ENCODE results near the gene ANO1.

Gene ANO1

DNA sequence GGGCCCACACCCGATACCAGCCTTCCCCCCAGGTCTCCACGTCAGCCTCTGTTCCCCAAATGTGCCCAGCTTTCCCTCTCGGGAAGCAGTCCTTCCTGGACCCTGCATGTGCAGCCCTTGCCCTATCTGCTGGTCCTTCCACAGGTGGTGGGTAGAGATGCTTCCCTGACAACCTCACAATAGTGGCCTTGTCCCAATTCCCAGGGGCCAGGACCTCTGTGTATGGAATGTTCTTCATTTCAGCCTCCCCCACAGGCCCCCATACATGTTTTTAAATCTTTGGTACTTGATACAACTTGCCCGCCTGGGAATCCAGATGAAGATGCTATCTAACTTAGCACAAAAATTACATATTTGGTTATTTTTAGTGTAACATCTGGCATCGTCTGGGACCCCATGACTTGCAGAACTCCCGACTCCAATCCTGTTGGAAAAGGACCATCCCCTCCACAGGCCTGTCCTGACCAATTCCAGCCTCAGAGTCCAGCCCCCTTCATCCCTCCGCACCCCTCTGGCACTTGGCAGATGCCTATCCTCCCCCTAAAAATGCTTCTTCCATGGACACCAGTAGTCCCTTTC, 39.5 kb downstream of the ANO1 start:
- H3K9me3 ChIP-seq (replicated peaks; ENCODE audit: insufficient read depth, low read length) = no peaks in the 10 kb centered on the region
- no peaks in the 10 kb centered on the region for H3K79me2 ChIP-seq (ENCODE audit: low read length)
- H4K20me1 ChIP-seq (ENCODE audit: insufficient read depth, low read length) = no peaks in the 10 kb centered on the region
- no peak for TF ChIP-seq EZH2 (optimal IDR thresholded peaks at IDR 0.05; ENCODE audit: low read depth, low read length)
- TF ChIP-seq, protein P1, sequence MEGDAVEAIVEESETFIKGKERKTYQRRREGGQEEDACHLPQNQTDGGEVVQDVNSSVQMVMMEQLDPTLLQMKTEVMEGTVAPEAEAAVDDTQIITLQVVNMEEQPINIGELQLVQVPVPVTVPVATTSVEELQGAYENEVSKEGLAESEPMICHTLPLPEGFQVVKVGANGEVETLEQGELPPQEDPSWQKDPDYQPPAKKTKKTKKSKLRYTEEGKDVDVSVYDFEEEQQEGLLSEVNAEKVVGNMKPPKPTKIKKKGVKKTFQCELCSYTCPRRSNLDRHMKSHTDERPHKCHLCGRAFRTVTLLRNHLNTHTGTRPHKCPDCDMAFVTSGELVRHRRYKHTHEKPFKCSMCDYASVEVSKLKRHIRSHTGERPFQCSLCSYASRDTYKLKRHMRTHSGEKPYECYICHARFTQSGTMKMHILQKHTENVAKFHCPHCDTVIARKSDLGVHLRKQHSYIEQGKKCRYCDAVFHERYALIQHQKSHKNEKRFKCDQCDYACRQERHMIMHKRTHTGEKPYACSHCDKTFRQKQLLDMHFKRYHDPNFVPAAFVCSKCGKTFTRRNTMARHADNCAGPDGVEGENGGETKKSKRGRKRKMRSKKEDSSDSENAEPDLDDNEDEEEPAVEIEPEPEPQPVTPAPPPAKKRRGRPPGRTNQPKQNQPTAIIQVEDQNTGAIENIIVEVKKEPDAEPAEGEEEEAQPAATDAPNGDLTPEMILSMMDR (IDR thresholded peaks at IDR 0.05; ENCODE audit: low read length) = no peak
- TF ChIP-seq EZH2phosphoT487 (IDR thresholded peaks at IDR 0.05; ENCODE audit: low read length) = no peak
- H3K27ac ChIP-seq (ENCODE audit: low read length) = no peak overlapping the region
- H3K4me2 ChIP-seq (ENCODE audit: low read depth, low read length) = no peak overlapping the region
- H3K4me3 ChIP-seq (ENCODE audit: low read length) = no peak overlapping the region
- H3K4me1 ChIP-seq (ENCODE audit: low read length) = no peaks in the 10 kb centered on the region
- H3K36me3 ChIP-seq (replicated peaks; ENCODE audit: insufficient read depth, low read length) = no peaks in the 10 kb centered on the region
- H3K9me2 ChIP-seq (replicated peaks; ENCODE audit: insufficient read depth, low read length) = no peaks in the 10 kb centered on the region
- no peaks in the 10 kb centered on the region for H3F3A ChIP-seq (ENCODE audit: insufficient read depth, low read length)
- DNase-seq = no peak
- H2AFZ ChIP-seq (ENCODE audit: low read length) = no peak overlapping the region
- H3K9ac ChIP-seq (ENCODE audit: low read length) = no peak overlapping the region
- H3K27me3 ChIP-seq (replicated peaks; ENCODE audit: insufficient read depth, low read length) = peaks cover 75% of the 10 kb centered on the region

DNA sequence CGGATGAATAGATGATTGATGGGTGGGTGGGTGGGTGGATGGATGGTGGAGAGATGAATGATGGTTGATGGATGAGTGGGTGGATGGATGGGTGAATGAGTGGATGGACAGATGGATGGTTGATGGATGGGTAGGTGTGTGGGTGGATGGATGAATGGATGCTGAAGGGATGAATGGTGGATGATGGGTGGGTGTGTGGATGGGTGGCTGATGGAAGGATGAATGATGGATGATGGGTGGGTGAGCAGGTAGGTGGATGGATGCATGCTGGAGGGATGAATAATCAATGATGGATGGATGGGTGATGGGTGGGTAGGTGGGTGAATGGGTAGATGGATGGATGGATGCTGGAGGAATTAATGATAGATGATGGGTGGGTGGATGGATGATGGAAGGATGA, 40.5 kb downstream of the ANO1 start:
- Histone ChIP-seq H3K9ac (ENCODE audit: low read length) (no peak overlapping the region), H3K4me2 (ENCODE audit: low read depth, low read length) (no peak overlapping the region), H3K27me3 (replicated peaks; ENCODE audit: insufficient read depth, low read length) (peaks cover 75% of the 10 kb centered on the region), H3K4me1 (ENCODE audit: low read length) (no peaks in the 10 kb centered on the region), H4K20me1 (ENCODE audit: insufficient read depth, low read length) (no peaks in the 10 kb centered on the region), H3K9me3 (replicated peaks; ENCODE audit: insufficient read depth, low read length) (no peaks in the 10 kb centered on the region), H3F3A (ENCODE audit: insufficient read depth, low read length) (no peaks in the 10 kb centered on the region), H3K27ac (ENCODE audit: low read length) (no peak overlapping the region), H3K4me3 (ENCODE audit: low read length) (no peak overlapping the region), H3K9me2 (replicated peaks; ENCODE audit: insufficient read depth, low read length) (no peaks in the 10 kb centered on the region), H2AFZ (ENCODE audit: low read length) (no peak overlapping the region), H3K79me2 (ENCODE audit: low read length) (no peaks in the 10 kb centered on the region), H3K36me3 (replicated peaks; ENCODE audit: insufficient read depth, low read length) (no peaks in the 10 kb centered on the region)
- DNase-seq = no peak
- no peak for TF ChIP-seq EZH2phosphoT487 (IDR thresholded peaks at IDR 0.05; ENCODE audit: low read length)
- TF ChIP-seq EZH2 (optimal IDR thresholded peaks at IDR 0.05; ENCODE audit: low read depth, low read length) = no peak
- TF ChIP-seq, protein P1 (IDR thresholded peaks at IDR 0.05; ENCODE audit: low read length) = no peak

DNA sequence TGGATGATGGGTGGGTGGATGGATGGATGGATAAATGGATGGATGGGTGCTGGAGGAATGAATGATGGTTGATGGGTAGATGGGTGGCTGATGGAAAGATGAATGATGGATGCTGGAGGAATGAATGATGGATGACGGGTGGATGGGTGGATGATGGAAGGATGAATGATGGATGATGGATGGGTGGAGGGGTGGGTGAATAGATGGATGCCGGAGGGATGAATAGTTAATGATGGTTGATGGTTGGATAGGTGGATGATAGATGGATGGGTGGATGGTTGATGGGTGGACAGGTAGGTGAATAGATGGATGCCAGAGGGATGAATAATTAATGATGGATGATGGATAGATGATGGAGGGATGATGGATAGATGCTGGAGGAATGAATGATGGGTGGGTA, 41.4 kb downstream of the ANO1 start:
- Histone ChIP-seq H3K4me1 (ENCODE audit: low read length) (no peaks in the 10 kb centered on the region), H4K20me1 (ENCODE audit: insufficient read depth, low read length) (no peaks in the 10 kb centered on the region), H3K4me3 (ENCODE audit: low read length) (no peak overlapping the region), H3K36me3 (replicated peaks; ENCODE audit: insufficient read depth, low read length) (no peaks in the 10 kb centered on the region), H3K9me3 (replicated peaks; ENCODE audit: insufficient read depth, low read length) (no peaks in the 10 kb centered on the region), H3K4me2 (ENCODE audit: low read depth, low read length) (no peak overlapping the region), H3K27me3 (replicated peaks; ENCODE audit: insufficient read depth, low read length) (peaks cover 75% of the 10 kb centered on the region), H3K79me2 (ENCODE audit: low read length) (no peaks in the 10 kb centered on the region), H3K9ac (ENCODE audit: low read length) (no peak overlapping the region), H3K9me2 (replicated peaks; ENCODE audit: insufficient read depth, low read length) (no peaks in the 10 kb centered on the region), H3F3A (ENCODE audit: insufficient read depth, low read length) (no peaks in the 10 kb centered on the region), H2AFZ (ENCODE audit: low read length) (no peak overlapping the region), H3K27ac (ENCODE audit: low read length) (no peak overlapping the region)
- TF ChIP-seq, protein P1 (IDR thresholded peaks at IDR 0.05; ENCODE audit: low read length) = no peak
- TF ChIP-seq EZH2phosphoT487 (IDR thresholded peaks at IDR 0.05; ENCODE audit: low read length) = no peak
- TF ChIP-seq EZH2 (optimal IDR thresholded peaks at IDR 0.05; ENCODE audit: low read depth, low read length) = no peak
- DNase-seq = no peak
